ENCODE data around the gene SPATA17. TPM values are rescaled to one million over a fixed set of nuclear protein-coding genes. Genes with fewer than 3 reads are reported as not detected.
A peak's percentile ranks its signal among the peaks of the same experiment; 100 is the strongest.

SPATA17 gene
- total RNA-seq, 1 donor from 2014 or later: 1.4 TPM

DNA sequence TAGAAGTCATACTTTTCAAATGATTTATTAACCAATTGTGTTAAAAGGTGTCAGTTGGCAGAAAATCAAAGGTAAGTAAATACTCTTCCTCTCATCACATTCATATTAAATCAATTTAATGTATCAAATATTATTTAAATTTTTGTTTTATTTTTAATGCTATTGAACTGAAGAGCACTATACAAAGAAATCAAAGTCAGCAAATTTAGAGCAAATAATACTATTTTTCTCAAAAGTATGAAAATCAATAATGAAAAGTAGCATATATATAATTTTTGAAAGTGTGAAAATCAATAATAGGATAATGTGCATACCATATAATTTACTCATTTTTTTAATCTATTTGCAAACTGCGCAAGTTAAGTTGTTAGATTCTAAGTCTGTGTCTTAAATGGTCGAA lies 181.0 kb downstream of the SPATA17 start:
- intact Hi-C loops (cut with DNase I): no loop called here
- DNase-seq (no peak), ATAC-seq (ENCODE audit: poor library complexity) (no peak)

- ATAC-seq (ENCODE audit: poor library complexity): no peak
Observed at GRCh38 chr1:217813031-217813430, 181.9 kb downstream of the SPATA17 start.

GRCh38 chr1:217837691-217838090 lies 206.5 kb downstream of the SPATA17 start:
- DNase-seq (no peak), ATAC-seq (ENCODE audit: poor library complexity) (no peak)
- intact Hi-C loops (cut with DNase I): no loop called here

More at GRCh38 chr1:217813031-217813430, 181.9 kb downstream of the SPATA17 start:
- intact Hi-C loops (cut with DNase I): no loop called here
- no peak for DNase-seq

GRCh38 chr1:217839161-217839560 lies 208.0 kb downstream of the SPATA17 start:
- intact Hi-C loops (cut with DNase I): no loop called here
- DNase-seq: no peak
- no peak for ATAC-seq (ENCODE audit: poor library complexity)

- DNase-seq (no peak), ATAC-seq (ENCODE audit: poor library complexity) (no peak)
- intact Hi-C loops (cut with DNase I): no loop called here
Observed at GRCh38 chr1:217846733-217847132, 215.6 kb downstream of the SPATA17 start.

- intact Hi-C loops (cut with DNase I): no loop called here
- DNase-seq (no peak), ATAC-seq (ENCODE audit: poor library complexity) (no peak)
Observed at GRCh38 chr1:217847643-217848042, 216.5 kb downstream of the SPATA17 start.

GRCh38 chr1:217856342-217857034 lies 225.3 kb downstream of the SPATA17 start:
- intact Hi-C loops (cut with DNase I): no loop called here
- no peak for DNase-seq
- ATAC-seq (ENCODE audit: poor library complexity): no peak

- intact Hi-C loops (cut with DNase I): no loop called here
- ATAC-seq (ENCODE audit: poor library complexity): peak; percentile 18
Observed at GRCh38 chr1:217857061-217857460, 225.9 kb downstream of the SPATA17 start.

GRCh38 chr1:217861658-217862057 lies 230.5 kb downstream of the SPATA17 start:
- ATAC-seq (ENCODE audit: poor library complexity) (no peak), DNase-seq (no peak)
- intact Hi-C loops (cut with DNase I): no loop called here

More at GRCh38 chr1:217857061-217857460, 225.9 kb downstream of the SPATA17 start:
- DNase-seq: no peak

GRCh38 chr1:217867446-217867995 lies 236.4 kb downstream of the SPATA17 start:
- intact Hi-C loops (cut with DNase I): no loop called here
- no peak for DNase-seq

GRCh38 chr1:217871955-217872354 lies 240.8 kb downstream of the SPATA17 start:
- intact Hi-C loops (cut with DNase I): no loop called here
- ATAC-seq (ENCODE audit: poor library complexity) (no peak), DNase-seq (no peak)

More at GRCh38 chr1:217867446-217867995, 236.4 kb downstream of the SPATA17 start:
- no peak for ATAC-seq (ENCODE audit: poor library complexity)

DNA sequence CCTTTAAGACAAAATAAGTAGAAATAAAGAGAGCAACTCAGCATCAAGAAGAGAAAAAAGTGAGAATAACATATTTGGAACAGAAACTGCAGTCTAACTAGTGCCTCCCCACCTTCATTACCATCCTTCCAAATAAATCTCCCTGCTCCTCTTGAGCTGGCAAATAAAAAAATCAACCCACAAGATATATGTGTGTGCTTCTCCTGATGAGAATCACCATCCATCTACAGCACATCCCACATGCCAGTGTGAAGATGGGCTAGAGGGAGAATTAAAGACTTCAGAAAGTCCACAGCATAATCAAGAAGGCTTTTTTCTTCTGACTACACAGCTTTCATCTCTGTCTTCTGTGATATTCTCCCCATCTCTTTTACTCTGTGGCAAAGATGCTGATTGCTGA lies 244.1 kb downstream of the SPATA17 start:
- no peak for ATAC-seq (ENCODE audit: poor library complexity)
- DNase-seq: no peak
- intact Hi-C loops (cut with DNase I): no loop called here

- intact Hi-C loops (cut with DNase I): no loop called here
- ATAC-seq (ENCODE audit: poor library complexity) (no peak), DNase-seq (no peak)
Observed at GRCh38 chr1:217876401-217876800, 245.3 kb downstream of the SPATA17 start.

DNA sequence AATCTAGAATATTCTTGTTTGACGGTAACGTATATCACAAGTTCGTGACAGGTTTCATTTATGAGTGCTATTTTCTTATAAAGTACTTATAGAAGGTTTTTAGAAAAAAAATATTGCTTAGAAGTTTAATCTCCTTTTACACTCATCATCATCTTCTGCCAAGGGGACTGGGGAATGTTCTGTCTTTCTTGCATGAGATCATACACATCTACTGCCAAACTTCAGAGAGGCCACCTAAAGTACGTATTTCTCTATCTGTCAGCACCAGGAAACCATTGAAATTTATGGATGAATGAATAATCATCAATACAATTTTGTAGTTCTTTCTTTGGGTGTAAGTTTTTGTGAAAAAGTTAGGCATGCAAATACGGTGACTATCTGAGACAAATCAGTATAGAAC lies 245.8 kb downstream of the SPATA17 start:
- intact Hi-C loops (cut with DNase I): no loop called here

GRCh38 chr1:217881131-217881543 lies 250.0 kb downstream of the SPATA17 start:
- DNase-seq: no peak
- no peak for ATAC-seq (ENCODE audit: poor library complexity)
- intact Hi-C loops (cut with DNase I): loop anchor here (10.0 kb wide), 1 partner anchor 294 kb away; no protein-coding TSS in a partner anchor

More for the DNA sequence above, 245.8 kb downstream of the SPATA17 start:
- ATAC-seq (ENCODE audit: poor library complexity) (no peak), DNase-seq (no peak)

- DNase-seq: no peak
- ATAC-seq (ENCODE audit: poor library complexity): no peak
- intact Hi-C loops (cut with DNase I): loop anchor here (10.0 kb wide), 1 partner anchor 293 kb away; no protein-coding TSS in a partner anchor
Observed at GRCh38 chr1:217881607-217882332, 250.6 kb downstream of the SPATA17 start.

DNA sequence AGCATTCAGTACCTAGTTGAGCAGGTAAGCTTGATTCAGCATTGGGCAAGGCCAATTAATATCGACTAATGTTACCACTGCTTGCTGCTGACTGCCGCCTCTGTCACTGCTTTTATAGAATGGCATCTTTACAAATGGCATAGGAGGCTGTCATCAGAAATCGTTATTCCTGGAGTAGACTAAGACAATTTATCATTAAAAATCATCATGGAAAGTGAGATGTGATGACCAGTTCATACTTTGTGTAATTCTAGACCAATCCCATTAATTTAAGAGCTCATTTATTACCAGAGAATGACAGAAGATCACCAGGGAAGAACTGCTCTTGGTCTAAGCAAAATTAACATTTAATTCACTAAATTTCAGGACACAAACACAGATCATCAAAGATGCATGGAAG lies 254.0 kb downstream of the SPATA17 start:
- intact Hi-C loops (cut with DNase I): loop anchor here (10.0 kb wide), 1 partner anchor 290 kb away; no protein-coding TSS in a partner anchor
- ATAC-seq (ENCODE audit: poor library complexity): no peak
- no peak for DNase-seq

- no peak for ATAC-seq (ENCODE audit: poor library complexity)
- DNase-seq: no peak
- intact Hi-C loops (cut with DNase I): loop anchor here (10.0 kb wide), 1 partner anchor 286 kb away; no protein-coding TSS in a partner anchor
Observed at GRCh38 chr1:217888328-217888727, 257.2 kb downstream of the SPATA17 start.

DNA sequence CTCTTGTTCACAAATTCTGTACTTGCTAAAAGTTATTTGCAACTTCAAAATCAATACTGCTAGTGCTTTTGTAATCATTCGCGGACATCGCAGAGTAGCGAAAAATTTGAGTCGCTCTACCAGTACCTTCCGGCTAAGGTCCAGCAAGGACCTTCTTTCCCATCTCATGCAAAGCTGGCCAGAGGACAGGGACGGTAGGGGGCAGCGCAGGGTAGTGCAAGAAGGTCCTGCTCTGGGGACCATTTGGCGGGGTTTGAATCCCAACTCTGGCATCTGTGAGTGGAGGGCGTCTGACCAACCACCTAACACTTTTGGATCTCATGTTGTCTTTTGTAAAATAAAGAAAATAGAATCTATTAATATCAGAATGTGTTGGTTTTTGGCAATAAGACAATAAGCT lies 258.3 kb downstream of the SPATA17 start:
- intact Hi-C loops (cut with DNase I): loop anchor here (10.0 kb wide), 1 partner anchor 285 kb away; no protein-coding TSS in a partner anchor
- DNase-seq: peak; percentile 44
- no peak for ATAC-seq (ENCODE audit: poor library complexity)

Data from Right ventricle myocardium superior (tissue), 1 donor.